Mucosa of descending colon (tissue), 3 donors: ENCODE measurements around the gene KRT34. TPM values are rescaled to one million over a fixed set of nuclear protein-coding genes. Genes with fewer than 3 reads are reported as not detected.

ENCODE experiments used
- ATAC-seq: fragments of 200-7000 bp; cut with Tn5 transposase; one replicate; pipeline ENCODE4 v1.9.1; 2020; ENCODE audit warnings: mild to moderate bottlenecking, moderate library complexity
- DNase-seq, 3 donors: peaks; one replicate each; pipeline ENCODE4 v3.0.0-alpha.2; 2020
- H3K36me3 ChIP-seq: fragments of 200-600 bp; one replicate; pipeline ENCODE4 v1.8.0; 2021; ENCODE audit warnings: low read depth, mild to moderate bottlenecking
- H3K4me1 ChIP-seq: fragments of 200-600 bp; one replicate; pipeline ENCODE4 v1.8.0; 2021; ENCODE audit warnings: low read depth, mild to moderate bottlenecking
- H3K4me3 ChIP-seq: fragments of 200-600 bp; one replicate; pipeline ENCODE4 v1.8.0; 2021; ENCODE audit warnings: mild to moderate bottlenecking
- H3K9me3 ChIP-seq: fragments of 200-600 bp; one replicate; pipeline ENCODE4 v1.8.0; 2021; ENCODE audit warnings: mild to moderate bottlenecking
- CTCF ChIP-seq: fragments of 200-600 bp; IDR thresholded peaks from one replicate; pipeline ENCODE4 v1.8.0; 2022; ENCODE audit warnings: antibody characterized with exemption, mild to moderate bottlenecking
- intact Hi-C, 2 donors: fragments of 100-400 bp; cut with DNase I in 1 of 2; cut with micrococcal nuclease in 1 of 2; formaldehyde crosslinking; loops; one replicate each; pipeline versions ENCODE4 v1.11.0 to v1.11.1; 2022; cut with DNase I, micrococcal nuclease
- total RNA-seq, 3 donors: library from RNA; stranded (reverse); fragmentation: NEBNext Ultra II Directional in 2 of 3; extraction: Animal tissue kit (Norgen Biotek cat#: 25700) in 2 of 3; gene quantifications; one replicate each; pipeline versions ENCODE4 v1.2.1 to v1.2.4, GENCODE V29; 2021 to 2023
- donor health status: DM: no; HTN: no; CAD: no; lungs with moderate emphysema.
- donor health status: DM: no; HTN: no; CAD: no.
- donor health status: DM: no; HTN: yes; CAD: no.

Gene KRT34
- total RNA-seq, 3 donors from 2014 or later, result not detected

GRCh38 chr17:41332239-41332638 is 49.9 kb downstream of the KRT34 start:
- no peak for ATAC-seq
- TF ChIP-seq CTCF, result no peak
- Histone ChIP-seq H3K4me3 (no peak overlapping the region), H3K36me3 (no peaks in the 10 kb centered on the region), H3K9me3 (no peaks in the 10 kb centered on the region), H3K4me1 (no peaks in the 10 kb centered on the region)
- DNase-seq, result no peak
- intact Hi-C loops, result no loop called here

GRCh38 chr17:41331606-41332005 is 50.5 kb downstream of the KRT34 start:
- H3K4me3 ChIP-seq, result no peak overlapping the region
- no peaks in the 10 kb centered on the region for H3K36me3 ChIP-seq
- no peaks in the 10 kb centered on the region for H3K4me1 ChIP-seq
- H3K9me3 ChIP-seq, result no peaks in the 10 kb centered on the region
- DNase-seq (no peak), ATAC-seq (no peak)
- no peak for TF ChIP-seq CTCF
- intact Hi-C loops, result no loop called here

GRCh38 chr17:41329279-41329948 is 52.7 kb downstream of the KRT34 start:
- H3K4me1 ChIP-seq, result no peaks in the 10 kb centered on the region
- ATAC-seq, result peak; percentile 77
- intact Hi-C loops, result no loop called here
- peak in 2 of 3 donors; percentile 67 to 76 for DNase-seq
- H3K9me3 ChIP-seq, result no peaks in the 10 kb centered on the region
- no peaks in the 10 kb centered on the region for H3K36me3 ChIP-seq
- no peak overlapping the region for H3K4me3 ChIP-seq
- peak; percentile 50 for TF ChIP-seq CTCF

GRCh38 chr17:41328207-41328606 is 53.9 kb downstream of the KRT34 start:
- Histone ChIP-seq H3K36me3 (no peaks in the 10 kb centered on the region), H3K9me3 (no peaks in the 10 kb centered on the region), H3K4me3 (no peak overlapping the region), H3K4me1 (no peaks in the 10 kb centered on the region)
- TF ChIP-seq CTCF, result no peak
- intact Hi-C loops, result no loop called here
- DNase-seq, result peak in 1 of 3 donors; percentile 31
- no peak for ATAC-seq

Other genes with a start within 250 kb of the KRT34 start
- gene KRTAP4-6, start 241.8 kb downstream of the KRT34 start, total RNA-seq, result not detected
- not detected for gene KRTAP4-5, start 232.5 kb downstream of the KRT34 start, total RNA-seq
- not detected for gene KRTAP4-4, start 221.6 kb downstream of the KRT34 start, total RNA-seq
- not detected for gene KRTAP4-3, start 214.1 kb downstream of the KRT34 start, total RNA-seq
- not detected for gene KRTAP4-2, start 204.1 kb downstream of the KRT34 start, total RNA-seq
- under 1 TPM in 1 of 3 donors, not detected in 2; 0.84 TPM for gene KRTAP4-1, start 197.4 kb downstream of the KRT34 start, total RNA-seq
- gene KRTAP9-1, start 192.4 kb downstream of the KRT34 start, total RNA-seq, result not detected
- not detected for gene KRTAP9-2, start 155.7 kb downstream of the KRT34 start, total RNA-seq
- not detected for gene KRTAP9-3, start 149.9 kb downstream of the KRT34 start, total RNA-seq
- not detected for gene KRTAP9-8, start 144.3 kb downstream of the KRT34 start, total RNA-seq
- gene KRTAP9-4, start 132.6 kb downstream of the KRT34 start, total RNA-seq, result not detected
- gene KRTAP9-9, start 126.9 kb downstream of the KRT34 start, total RNA-seq, result not detected
- not detected for gene KRTAP9-6, start 116.9 kb downstream of the KRT34 start, total RNA-seq
- gene KRTAP9-7, start 106.6 kb downstream of the KRT34 start, total RNA-seq, result not detected
- gene KRTAP29-1, start 79.5 kb downstream of the KRT34 start, total RNA-seq, result not detected
- gene KRTAP16-1, start 73.0 kb downstream of the KRT34 start, total RNA-seq, result not detected
- not detected for gene KRTAP17-1, start 66.6 kb downstream of the KRT34 start, total RNA-seq
- gene KRT33A, start 31.5 kb downstream of the KRT34 start, total RNA-seq, result not detected
- gene KRT33B, start 12.5 kb downstream of the KRT34 start, total RNA-seq, result not detected
- gene KRT31, start 15.3 kb upstream of the KRT34 start, total RNA-seq, result not detected
- not detected for gene KRT37, start 42.3 kb upstream of the KRT34 start, total RNA-seq
- gene KRT38, start 58.7 kb upstream of the KRT34 start, total RNA-seq, result not detected
- gene KRT32, start 85.1 kb upstream of the KRT34 start, total RNA-seq, result not detected
- not detected for gene KRT35, start 98.8 kb upstream of the KRT34 start, total RNA-seq
- gene KRT36, start 107.6 kb upstream of the KRT34 start, total RNA-seq, result not detected
- 1 to 10 TPM in 1 of 3 donors, not detected in 2; 3.7 TPM for gene KRT13, start 123.3 kb upstream of the KRT34 start, total RNA-seq
- 10 to 100 TPM in 1 of 3 donors, 1 to 10 TPM in 2; 5.0 to 16.5 (median 5.4) TPM for gene KRT15, start 136.6 kb upstream of the KRT34 start, total RNA-seq
- gene KRT19, start 146.0 kb upstream of the KRT34 start, total RNA-seq, result 1,000 to 10,000 TPM in 2 of 3 donors, 100 to 1,000 TPM in 1; 723 to 2,357 (median 1,709) TPM
- not detected for gene KRT9, start 189.8 kb upstream of the KRT34 start, total RNA-seq
- under 1 TPM in 1 of 3 donors, not detected in 2; 0.67 TPM for gene KRT14, start 204.6 kb upstream of the KRT34 start, total RNA-seq
- not detected for gene KRT16, start 230.5 kb upstream of the KRT34 start, total RNA-seq
- under 1 TPM in 1 of 3 donors, not detected in 2; 0.76 TPM for gene KRT17, start 242.3 kb upstream of the KRT34 start, total RNA-seq